SJSA1 (cell line): ENCODE data around the gene WNT8B. TPM values are rescaled to one million over a fixed set of nuclear protein-coding genes. Genes with fewer than 3 reads are reported as not detected.

ENCODE experiments used
- DNase-seq, 2 experiments: peaks; one replicate each; pipeline ENCODE4 v3.0.0-alpha.2; 2015 to 2020; ENCODE audit warnings: low spot score in 2 of 2, low read depth in 1 of 2
- H3K27ac ChIP-seq: fragments of 250-450 bp; sonication (Bioruptor Pico); 2 replicates; pipeline ENCODE4 v1.5.1; 2020; ENCODE audit warnings: mild to moderate bottlenecking, moderate library complexity
- H3K27me3 ChIP-seq: fragments of 250-450 bp; sonication (Bioruptor Pico); replicated peaks from 2 replicates; pipeline ENCODE4 v1.5.1; 2020; ENCODE audit warnings: mild to moderate bottlenecking, moderate library complexity
- H3K36me3 ChIP-seq: fragments of 250-450 bp; sonication (Bioruptor Pico); 2 replicates; pipeline ENCODE4 v1.5.1; 2020; ENCODE audit warnings: mild to moderate bottlenecking
- H3K4me1 ChIP-seq: fragments of 250-450 bp; sonication (Bioruptor Pico); replicated peaks from 2 replicates; pipeline ENCODE4 v1.6.1; 2021; ENCODE audit warnings: mild to moderate bottlenecking
- H3K4me3 ChIP-seq: fragments of 250-450 bp; sonication (Bioruptor Pico); 2 replicates; pipeline ENCODE4 v1.5.1; 2020; ENCODE audit warnings: mild to moderate bottlenecking
- H3K9me3 ChIP-seq: fragments of 250-450 bp; sonication (Bioruptor Pico); replicated peaks from 2 replicates; pipeline ENCODE4 v1.5.1; 2020; ENCODE audit warnings: mild to moderate bottlenecking
- total RNA-seq: library from RNA; depleted of rRNA; stranded (reverse); fragments of >200 nt; shearing (Covaris generic); gene quantifications from 2 replicates; pipeline ENCODE4 v1.2.3, GENCODE V29; 2014; rRNA removed

WNT8B gene, protein sequence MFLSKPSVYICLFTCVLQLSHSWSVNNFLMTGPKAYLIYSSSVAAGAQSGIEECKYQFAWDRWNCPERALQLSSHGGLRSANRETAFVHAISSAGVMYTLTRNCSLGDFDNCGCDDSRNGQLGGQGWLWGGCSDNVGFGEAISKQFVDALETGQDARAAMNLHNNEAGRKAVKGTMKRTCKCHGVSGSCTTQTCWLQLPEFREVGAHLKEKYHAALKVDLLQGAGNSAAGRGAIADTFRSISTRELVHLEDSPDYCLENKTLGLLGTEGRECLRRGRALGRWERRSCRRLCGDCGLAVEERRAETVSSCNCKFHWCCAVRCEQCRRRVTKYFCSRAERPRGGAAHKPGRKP
- not detected in 2 replicates for total RNA-seq

GRCh38 chr10:100462709-100463108, at the start of gene WNT8B:
Gene WNT8B, plus strand, starts transcription at chr10:100463009. Its CDS starts 160 bp downstream, at chr10:100463169.
- Histone ChIP-seq H3K36me3 (no peaks in the 10 kb centered on the region), H3K27me3 (peaks cover 40% of the 10 kb centered on the region), H3K4me3 (no peak within 1 kb of the TSS), H3K27ac (no peak within 1 kb of the TSS), H3K9me3 (no peaks in the 10 kb centered on the region), H3K4me1 (no peaks in the 10 kb centered on the region)
- DNase-seq = no peak

DNA sequence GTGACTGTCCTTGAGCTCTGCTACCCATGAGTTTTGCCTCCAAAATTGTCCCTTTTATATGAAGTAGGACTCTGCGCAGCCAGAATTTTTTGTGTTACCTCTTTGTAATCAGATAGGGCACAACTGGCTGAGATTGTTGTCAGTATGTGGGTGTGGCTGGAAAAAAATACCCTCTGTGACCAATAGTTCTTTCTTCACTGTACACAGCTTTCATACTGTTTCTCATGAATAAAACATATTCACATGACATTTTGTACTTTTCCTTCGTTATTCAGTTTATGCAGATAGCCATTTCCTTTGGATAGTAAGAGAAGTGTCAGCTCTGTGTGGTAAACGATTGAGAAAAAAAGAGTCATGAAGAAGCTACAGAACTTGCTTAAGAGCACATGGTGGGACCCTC, 49.6 kb upstream of the WNT8B start:
- no peaks in the 10 kb centered on the region for H3K9me3 ChIP-seq
- no peaks in the 10 kb centered on the region for H3K36me3 ChIP-seq
- no peaks in the 10 kb centered on the region for H3K4me1 ChIP-seq
- DNase-seq = no peak
- no peak overlapping the region for H3K4me3 ChIP-seq
- H3K27me3 ChIP-seq = no peaks in the 10 kb centered on the region; the same call in 1 of the 2 replicates
- no peak overlapping the region for H3K27ac ChIP-seq

DNA sequence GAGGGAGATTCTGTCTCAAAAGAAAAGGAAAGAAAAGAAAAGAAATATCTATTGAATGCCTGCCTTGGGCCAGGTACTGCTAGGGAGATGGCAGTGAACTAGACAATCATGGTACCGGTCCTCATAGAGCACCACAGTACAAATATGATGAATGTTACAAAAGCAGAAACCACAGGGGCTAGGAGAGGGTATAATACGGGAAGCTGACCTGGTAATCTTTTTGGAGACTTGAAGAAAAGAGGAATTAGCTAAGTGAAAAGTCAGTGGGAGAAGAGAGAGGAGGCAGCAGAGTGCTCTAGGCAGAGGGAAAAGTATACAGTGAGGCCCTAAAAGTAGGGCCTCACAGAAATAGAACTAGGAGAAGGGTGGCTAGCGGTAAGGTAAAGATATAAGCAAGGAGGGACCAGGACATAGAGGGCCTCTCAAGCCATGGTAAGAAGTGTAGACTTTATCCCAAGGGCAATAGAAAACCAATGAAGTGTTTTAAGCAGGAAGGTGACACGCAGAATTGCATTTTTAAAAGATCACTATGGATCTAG, 42.8 kb upstream of the WNT8B start:
- Histone ChIP-seq H3K9me3 (no peaks in the 10 kb centered on the region), H3K27ac (no peak overlapping the region), H3K4me1 (no peaks in the 10 kb centered on the region), H3K36me3 (no peaks in the 10 kb centered on the region), H3K4me3 (no peak overlapping the region), H3K27me3 (peaks cover 6% of the 10 kb centered on the region; the same call in 1 of the 2 replicates)
- DNase-seq = no peak

- Histone ChIP-seq H3K4me1 (no peaks in the 10 kb centered on the region), H3K27me3 (peaks cover 8% of the 10 kb centered on the region), H3K27ac (no peak overlapping the region), H3K4me3 (no peak overlapping the region), H3K9me3 (no peaks in the 10 kb centered on the region), H3K36me3 (no peaks in the 10 kb centered on the region)
- DNase-seq = no peak
Observed at GRCh38 chr10:100427374-100427773, 35.4 kb upstream of the WNT8B start.

GRCh38 chr10:100433253-100434240, 29.3 kb upstream of the WNT8B start:
- no peak overlapping the region for H3K4me3 ChIP-seq
- H3K27ac ChIP-seq = no peak overlapping the region
- H3K36me3 ChIP-seq = no peaks in the 10 kb centered on the region
- H3K27me3 ChIP-seq = peaks cover 3% of the 10 kb centered on the region
- no peaks in the 10 kb centered on the region for H3K9me3 ChIP-seq
- DNase-seq = peak; percentile 92
- no peaks in the 10 kb centered on the region for H3K4me1 ChIP-seq

GRCh38 chr10:100436255-100436654, 26.6 kb upstream of the WNT8B start:
- Histone ChIP-seq H3K4me3 (no peak overlapping the region), H3K4me1 (no peaks in the 10 kb centered on the region), H3K9me3 (no peaks in the 10 kb centered on the region), H3K36me3 (no peaks in the 10 kb centered on the region), H3K27me3 (0 out of 2 replicates have a peak, but pooled peaks cover 3% of the 10 kb centered on the region), H3K27ac (no peak overlapping the region)
- DNase-seq = no peak

- no peak overlapping the region for H3K27ac ChIP-seq
- H3K4me1 ChIP-seq = no peaks in the 10 kb centered on the region
- DNase-seq = no peak
- no peaks in the 10 kb centered on the region for H3K36me3 ChIP-seq
- no peaks in the 10 kb centered on the region for H3K9me3 ChIP-seq
- no peak overlapping the region for H3K4me3 ChIP-seq
- 0 out of 2 replicates have a peak, but pooled peaks cover 11% of the 10 kb centered on the region for H3K27me3 ChIP-seq
Observed at GRCh38 chr10:100438674-100439315, 24.0 kb upstream of the WNT8B start.

GRCh38 chr10:100442548-100442947, 20.3 kb upstream of the WNT8B start:
- DNase-seq = no peak
- H3K4me1 ChIP-seq = no peaks in the 10 kb centered on the region
- H3K36me3 ChIP-seq = no peaks in the 10 kb centered on the region
- H3K9me3 ChIP-seq = peaks cover 5% of the 10 kb centered on the region; the same call in 1 of the 2 replicates
- H3K27ac ChIP-seq = no peak overlapping the region
- no peak overlapping the region for H3K4me3 ChIP-seq
- H3K27me3 ChIP-seq = peaks cover 18% of the 10 kb centered on the region; the same call in 1 of the 2 replicates

DNA sequence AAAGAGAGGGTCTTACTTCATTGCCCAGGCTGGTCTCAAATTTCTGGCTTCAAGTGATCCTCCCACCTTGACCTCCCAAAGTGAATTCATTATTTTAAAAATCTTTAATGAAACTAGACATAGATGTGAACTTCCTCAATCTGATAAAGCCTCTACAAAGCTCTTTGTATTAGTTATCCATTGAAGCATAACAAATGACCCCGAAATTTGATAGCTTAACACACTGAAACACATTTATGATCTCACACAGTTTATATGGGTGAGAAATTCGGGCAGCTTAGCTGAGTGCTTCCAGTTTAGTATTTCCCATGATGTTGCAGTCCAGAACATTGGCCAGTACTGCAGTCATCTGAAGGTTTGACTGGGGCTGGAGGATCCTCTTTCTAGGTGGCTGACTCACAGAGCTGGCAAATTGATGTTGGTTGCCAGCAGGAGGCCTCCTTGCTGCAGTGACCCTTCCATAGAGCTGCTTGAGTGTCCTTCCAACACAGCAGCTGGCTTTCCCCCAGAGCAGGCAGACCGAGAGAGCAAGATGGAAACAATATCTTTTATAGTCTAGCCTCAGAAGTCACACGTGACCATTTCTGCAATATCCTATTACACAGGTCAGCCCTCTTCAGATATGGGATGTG, 16.6 kb upstream of the WNT8B start:
- Histone ChIP-seq H3K27ac (no peak overlapping the region), H3K4me3 (no peak overlapping the region), H3K36me3 (no peaks in the 10 kb centered on the region), H3K27me3 (peaks cover 30% of the 10 kb centered on the region), H3K4me1 (no peaks in the 10 kb centered on the region), H3K9me3 (peaks cover 5% of the 10 kb centered on the region; the same call in 1 of the 2 replicates)
- DNase-seq = no peak

DNA sequence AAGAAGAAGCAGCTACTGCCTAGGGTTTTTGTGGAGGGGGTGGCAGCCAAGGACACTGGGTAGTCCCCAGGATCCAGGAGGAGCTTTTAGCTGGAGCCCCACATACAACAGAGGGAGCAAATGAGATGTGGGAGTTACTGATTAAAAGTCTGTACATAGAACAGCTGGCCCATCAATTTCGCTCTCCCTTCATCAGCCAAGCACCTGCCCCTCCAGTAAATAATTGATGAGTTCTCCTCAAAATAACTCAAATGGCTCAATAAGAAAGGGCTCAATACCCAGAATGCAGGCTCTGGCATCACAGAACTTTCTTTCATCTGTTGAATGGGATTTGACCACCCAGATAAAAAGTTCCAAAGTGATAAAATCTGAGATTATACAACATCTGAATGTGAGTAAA, 15.1 kb upstream of the WNT8B start:
- no peaks in the 10 kb centered on the region for H3K36me3 ChIP-seq
- no peak for DNase-seq
- no peaks in the 10 kb centered on the region for H3K4me1 ChIP-seq
- peaks cover 34% of the 10 kb centered on the region for H3K27me3 ChIP-seq
- no peak overlapping the region for H3K27ac ChIP-seq
- peaks cover 5% of the 10 kb centered on the region; the same call in 1 of the 2 replicates for H3K9me3 ChIP-seq
- no peak overlapping the region for H3K4me3 ChIP-seq

DNA sequence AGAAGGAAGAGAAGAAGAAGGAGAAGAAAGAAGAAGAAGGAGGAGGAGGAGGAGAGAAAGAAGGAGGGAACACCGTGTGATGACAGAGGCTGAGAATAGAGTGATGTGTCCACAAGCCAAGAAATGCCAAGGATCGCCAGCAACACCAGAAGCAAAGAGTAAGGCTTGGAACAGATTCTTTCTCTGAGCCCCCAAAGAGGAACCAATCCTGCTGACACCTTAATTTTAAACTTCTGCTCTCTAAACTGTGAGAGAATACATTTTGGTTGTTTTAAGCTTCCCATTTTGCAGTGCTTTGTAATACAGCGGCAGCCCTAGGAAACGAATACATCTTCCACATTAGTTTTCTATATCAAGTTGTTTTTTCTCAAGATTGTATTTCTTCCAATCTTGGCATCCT, 13.9 kb upstream of the WNT8B start:
- Histone ChIP-seq H3K4me1 (no peaks in the 10 kb centered on the region), H3K27ac (no peak overlapping the region), H3K27me3 (peaks cover 29% of the 10 kb centered on the region), H3K9me3 (peaks cover 5% of the 10 kb centered on the region; the same call in 1 of the 2 replicates), H3K4me3 (no peak overlapping the region), H3K36me3 (no peaks in the 10 kb centered on the region)
- no peak for DNase-seq

DNA sequence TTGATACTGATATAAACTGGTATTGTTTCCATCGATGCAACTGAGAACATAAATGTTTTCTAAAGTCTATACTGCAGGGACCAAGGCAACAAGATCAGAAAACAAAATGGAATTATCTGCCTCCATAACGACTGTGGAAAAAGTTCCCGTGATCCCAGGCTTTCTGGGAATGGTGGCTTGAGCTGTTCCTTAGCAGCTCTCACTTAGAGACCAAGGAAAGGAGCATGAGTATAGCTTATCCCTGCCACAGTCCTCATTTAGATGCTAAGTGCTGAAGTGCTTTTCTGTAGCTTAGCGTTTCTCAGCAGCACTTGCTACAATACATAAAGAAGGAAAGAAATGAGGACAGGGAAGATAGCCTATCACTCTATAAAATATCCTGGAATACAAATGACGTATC, 5.5 kb downstream of the WNT8B start:
- no peaks in the 10 kb centered on the region for H3K9me3 ChIP-seq
- H3K4me3 ChIP-seq = no peak overlapping the region
- peaks cover 39% of the 10 kb centered on the region for H3K27me3 ChIP-seq
- no peaks in the 10 kb centered on the region for H3K36me3 ChIP-seq
- H3K27ac ChIP-seq = no peak overlapping the region
- no peaks in the 10 kb centered on the region for H3K4me1 ChIP-seq
- no peak for DNase-seq

- no peaks in the 10 kb centered on the region for H3K9me3 ChIP-seq
- peaks cover 37% of the 10 kb centered on the region for H3K27me3 ChIP-seq
- no peak overlapping the region for H3K4me3 ChIP-seq
- H3K4me1 ChIP-seq = no peaks in the 10 kb centered on the region
- no peak for DNase-seq
- no peaks in the 10 kb centered on the region for H3K36me3 ChIP-seq
- H3K27ac ChIP-seq = no peak overlapping the region
Observed at GRCh38 chr10:100468978-100469377, 6.2 kb downstream of the WNT8B start.
